HepG2 (cell line): ENCODE data around the gene TTPAL. TPM values are rescaled to one million over a fixed set of nuclear protein-coding genes. Genes with fewer than 3 reads are reported as not detected.

Source experiments
- DR1 ChIP-seq: sonication (generic); formaldehyde crosslinking; IDR thresholded peaks from 2 replicates; pipeline ENCODE4 v1.8.0; 2021; ENCODE audit warnings: mild to moderate bottlenecking, missing genetic modification reagents, inconsistent platforms
- MYNN ChIP-seq: sonication (generic); formaldehyde crosslinking; IDR thresholded peaks from 2 replicates; pipeline ENCODE4 v1.4.0; 2020; ENCODE audit warnings: mild to moderate bottlenecking, low read depth, missing genetic modification reagents
- NFIB ChIP-seq: sonication (generic); formaldehyde crosslinking; IDR thresholded peaks from 2 replicates; pipeline ENCODE4 v1.9.0; 2021; ENCODE audit warnings: missing genetic modification reagents, mild to moderate bottlenecking, borderline replicate concordance
- NFYC ChIP-seq: IDR thresholded peaks from 2 replicates; pipeline ENCODE4 v1.6.1; 2016; ENCODE audit warnings: missing genetic modification reagents, missing compliant biosample characterization
- NONO ChIP-seq, 2 experiments: fragments of 450-650 bp in 1 of 2; sonication (generic) in 1 of 2; formaldehyde crosslinking in 1 of 2; IDR thresholded peaks in 1 of 2; conservative IDR thresholded peaks in 1 of 2; 2 replicates each; pipeline versions ENCODE4 v1.6.1 to v1.8.0; 2017 to 2022; ENCODE audit warnings: mild to moderate bottlenecking in 1 of 2, missing genetic modification reagents in 1 of 2, moderate library complexity in 1 of 2
- REPIN1 ChIP-seq: sonication (generic); formaldehyde crosslinking; IDR thresholded peaks from 2 replicates; pipeline ENCODE4 v1.8.0; 2022; ENCODE audit warnings: missing genetic modification reagents, low read depth, mild to moderate bottlenecking, borderline replicate concordance
- ZIK1 ChIP-seq: sonication (generic); formaldehyde crosslinking; IDR thresholded peaks from 2 replicates; pipeline ENCODE4 v1.5.0; 2020; ENCODE audit warnings: mild to moderate bottlenecking, low read depth, missing genetic modification reagents, borderline replicate concordance
- ZMYM2 ChIP-seq: sonication (generic); formaldehyde crosslinking; IDR thresholded peaks from 2 replicates; pipeline ENCODE4 v1.8.0; 2022; ENCODE audit warnings: mild to moderate bottlenecking, missing genetic modification reagents
- ZNF460 ChIP-seq: sonication (generic); formaldehyde crosslinking; IDR thresholded peaks from 2 replicates; pipeline ENCODE4 v1.5.1; 2020; ENCODE audit warnings: missing genetic modification reagents, mild to moderate bottlenecking, borderline replicate concordance
- ZNF503 ChIP-seq: sonication (generic); formaldehyde crosslinking; IDR thresholded peaks from 2 replicates; pipeline ENCODE4 v1.4.0; 2020; ENCODE audit warnings: missing genetic modification reagents
- ZNF580 ChIP-seq: IDR thresholded peaks from 2 replicates; pipeline ENCODE4 v1.6.1; 2016; ENCODE audit warnings: low read depth, borderline replicate concordance
- ZNF7 ChIP-seq: IDR thresholded peaks from 2 replicates; pipeline ENCODE4 v1.6.1; 2016; ENCODE audit warnings: missing biosample characterization, missing genetic modification reagents
- ZNF737 ChIP-seq: sonication (generic); formaldehyde crosslinking; IDR thresholded peaks from 2 replicates; pipeline ENCODE4 v1.5.0; 2020; ENCODE audit warnings: missing genetic modification reagents, mild to moderate bottlenecking, borderline replicate concordance
- ZNF878 ChIP-seq: sonication (generic); formaldehyde crosslinking; IDR thresholded peaks from 2 replicates; pipeline ENCODE4 v1.8.1; 2023; ENCODE audit warnings: mild to moderate bottlenecking, missing genetic modification reagents, moderate library complexity
- polyA plus RNA-seq, 8 experiments: library from polyadenylated mRNA; depleted of rRNA in 3 of 8; stranded (reverse) in 7 of 8; unstranded in 1 of 8; fragments of >200 nt; fragmentation: Illumina TruSeq in 4 of 8; extraction: Trizol in 4 of 8; gene quantifications; 2 replicates each; pipeline versions ENCODE4 v1.2.1 to v1.2.3, GENCODE V29; 2011 to 2016; ENCODE audit warnings: low read depth in 4 of 8, missing spikeins in 1 of 8, mixed read lengths in 1 of 8; ENCODE audit not compliant: insufficient read depth in 1 of 8
- total RNA-seq, 5 experiments: library from RNA; depleted of rRNA; stranded (reverse); fragments of >200 nt; fragmentation: Illumina TruSeq; extraction: Trizol; gene quantifications; 2 replicates each; pipeline ENCODE4 v1.2.3, GENCODE V29; 2016; ENCODE audit warnings: low read depth in 1 of 5
- TF ChIP-seq, protein P1 (sequence below): sonication (generic); formaldehyde crosslinking; IDR thresholded peaks from 2 replicates; pipeline ENCODE4 v1.4.0; 2020; ENCODE audit warnings: mild to moderate bottlenecking, missing genetic modification reagents, borderline replicate concordance
- TF ChIP-seq, protein P2 (sequence below): sonication (generic); formaldehyde crosslinking; IDR thresholded peaks from 2 replicates; pipeline ENCODE4 v1.5.0; 2020; ENCODE audit warnings: missing genetic modification reagents, mild to moderate bottlenecking, borderline replicate concordance
- TF ChIP-seq, protein P3 (sequence below): sonication (generic); formaldehyde crosslinking; IDR thresholded peaks from 2 replicates; pipeline ENCODE4 v1.8.0; 2022; ENCODE audit warnings: missing genetic modification reagents, mild to moderate bottlenecking, moderate library complexity, borderline replicate concordance
- TF ChIP-seq, protein P4 (sequence below): sonication (generic); formaldehyde crosslinking; IDR thresholded peaks from 2 replicates; pipeline ENCODE4 v1.4.0; 2020; ENCODE audit warnings: missing genetic modification reagents, mild to moderate bottlenecking, borderline replicate concordance

The TTPAL gene
- total and polyA plus RNA-seq, 2 of the 13 experiments (the other 11 are each of a cell fraction or from before 2014, with no cell fraction given): 4.3 to 18.8 TPM

DNA sequence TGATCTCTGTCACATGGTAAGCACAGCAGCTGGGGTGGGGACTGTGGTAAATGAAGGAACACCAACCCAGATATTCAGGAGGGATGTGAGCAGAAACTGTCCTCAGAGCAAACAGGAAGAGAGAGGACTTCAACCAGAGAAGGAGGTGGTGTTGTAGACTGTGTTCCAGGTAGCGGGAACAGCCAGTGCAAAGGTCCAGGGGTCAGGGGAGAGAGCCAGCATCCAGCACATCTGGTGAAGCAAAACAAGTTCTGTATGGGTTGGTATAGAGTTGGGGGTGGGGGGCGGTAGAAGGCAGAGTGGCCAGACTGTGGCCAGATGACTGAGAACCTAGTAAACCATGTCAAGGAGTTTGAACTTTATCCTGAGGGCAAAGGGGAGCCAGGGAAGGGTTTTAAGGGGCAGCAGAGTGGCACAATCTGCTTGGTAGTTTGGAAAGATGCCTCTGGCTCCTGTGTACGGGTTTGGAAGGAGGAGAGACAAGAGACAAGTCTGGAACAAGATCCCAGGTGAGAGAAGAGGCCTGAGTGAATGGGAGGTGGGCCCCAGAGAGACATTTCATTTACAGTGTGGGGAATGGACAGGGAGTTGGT, 27.8 kb upstream of the TTPAL start (continued):
- peak; percentile 78 for TF ChIP-seq ZMYM2 (CRISPR knock-in tag)
- TF ChIP-seq ZNF580 (CRISPR knock-in tag): peak; percentile 27; the same call in 1 of the 2 replicates
- TF ChIP-seq NFIB: no peak
- no peak for TF ChIP-seq ZNF460 (CRISPR knock-in tag)
- TF ChIP-seq, protein P1, sequence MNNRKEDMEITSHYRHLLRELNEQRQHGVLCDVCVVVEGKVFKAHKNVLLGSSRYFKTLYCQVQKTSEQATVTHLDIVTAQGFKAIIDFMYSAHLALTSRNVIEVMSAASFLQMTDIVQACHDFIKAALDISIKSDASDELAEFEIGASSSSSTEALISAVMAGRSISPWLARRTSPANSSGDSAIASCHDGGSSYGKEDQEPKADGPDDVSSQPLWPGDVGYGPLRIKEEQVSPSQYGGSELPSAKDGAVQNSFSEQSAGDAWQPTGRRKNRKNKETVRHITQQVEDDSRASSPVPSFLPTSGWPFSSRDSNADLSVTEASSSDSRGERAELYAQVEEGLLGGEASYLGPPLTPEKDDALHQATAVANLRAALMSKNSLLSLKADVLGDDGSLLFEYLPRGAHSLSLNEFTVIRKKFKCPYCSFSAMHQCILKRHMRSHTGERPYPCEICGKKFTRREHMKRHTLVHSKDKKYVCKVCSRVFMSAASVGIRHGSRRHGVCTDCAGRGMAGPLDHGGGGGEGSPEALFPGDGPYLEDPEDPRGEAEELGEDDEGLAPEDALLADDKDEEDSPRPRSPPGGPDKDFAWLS (CRISPR knock-in tag): no peak
- no peak for TF ChIP-seq ZNF503 (CRISPR knock-in tag)
- no peak for TF ChIP-seq MYNN (CRISPR knock-in tag)
- no peak for TF ChIP-seq ZNF7 (CRISPR knock-in tag)
- no peak for TF ChIP-seq NFYC (CRISPR knock-in tag)
- no peak for TF ChIP-seq ZNF878 (CRISPR knock-in tag)
- TF ChIP-seq DR1 (CRISPR knock-in tag): no peak
- no peak for TF ChIP-seq NONO (IDR thresholded peaks at IDR 0.05)
- 0 out of 2 replicates have a peak, but pooled peaks have one; percentile 38 for TF ChIP-seq NONO (CRISPR knock-in tag; conservative IDR thresholded peaks at IDR 0.05)
- TF ChIP-seq ZNF737 (CRISPR knock-in tag): no peak
- TF ChIP-seq, protein P2, sequence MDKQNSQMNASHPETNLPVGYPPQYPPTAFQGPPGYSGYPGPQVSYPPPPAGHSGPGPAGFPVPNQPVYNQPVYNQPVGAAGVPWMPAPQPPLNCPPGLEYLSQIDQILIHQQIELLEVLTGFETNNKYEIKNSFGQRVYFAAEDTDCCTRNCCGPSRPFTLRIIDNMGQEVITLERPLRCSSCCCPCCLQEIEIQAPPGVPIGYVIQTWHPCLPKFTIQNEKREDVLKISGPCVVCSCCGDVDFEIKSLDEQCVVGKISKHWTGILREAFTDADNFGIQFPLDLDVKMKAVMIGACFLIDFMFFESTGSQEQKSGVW: no peak
- TF ChIP-seq, protein P3, sequence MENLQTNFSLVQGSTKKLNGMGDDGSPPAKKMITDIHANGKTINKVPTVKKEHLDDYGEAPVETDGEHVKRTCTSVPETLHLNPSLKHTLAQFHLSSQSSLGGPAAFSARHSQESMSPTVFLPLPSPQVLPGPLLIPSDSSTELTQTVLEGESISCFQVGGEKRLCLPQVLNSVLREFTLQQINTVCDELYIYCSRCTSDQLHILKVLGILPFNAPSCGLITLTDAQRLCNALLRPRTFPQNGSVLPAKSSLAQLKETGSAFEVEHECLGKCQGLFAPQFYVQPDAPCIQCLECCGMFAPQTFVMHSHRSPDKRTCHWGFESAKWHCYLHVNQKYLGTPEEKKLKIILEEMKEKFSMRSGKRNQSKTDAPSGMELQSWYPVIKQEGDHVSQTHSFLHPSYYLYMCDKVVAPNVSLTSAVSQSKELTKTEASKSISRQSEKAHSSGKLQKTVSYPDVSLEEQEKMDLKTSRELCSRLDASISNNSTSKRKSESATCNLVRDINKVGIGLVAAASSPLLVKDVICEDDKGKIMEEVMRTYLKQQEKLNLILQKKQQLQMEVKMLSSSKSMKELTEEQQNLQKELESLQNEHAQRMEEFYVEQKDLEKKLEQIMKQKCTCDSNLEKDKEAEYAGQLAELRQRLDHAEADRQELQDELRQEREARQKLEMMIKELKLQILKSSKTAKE (CRISPR knock-in tag): no peak
- peak; percentile 58; the same call in 1 of the 2 replicates for TF ChIP-seq REPIN1 (CRISPR knock-in tag)
- no peak for TF ChIP-seq ZIK1 (CRISPR knock-in tag)
- TF ChIP-seq, protein P4, sequence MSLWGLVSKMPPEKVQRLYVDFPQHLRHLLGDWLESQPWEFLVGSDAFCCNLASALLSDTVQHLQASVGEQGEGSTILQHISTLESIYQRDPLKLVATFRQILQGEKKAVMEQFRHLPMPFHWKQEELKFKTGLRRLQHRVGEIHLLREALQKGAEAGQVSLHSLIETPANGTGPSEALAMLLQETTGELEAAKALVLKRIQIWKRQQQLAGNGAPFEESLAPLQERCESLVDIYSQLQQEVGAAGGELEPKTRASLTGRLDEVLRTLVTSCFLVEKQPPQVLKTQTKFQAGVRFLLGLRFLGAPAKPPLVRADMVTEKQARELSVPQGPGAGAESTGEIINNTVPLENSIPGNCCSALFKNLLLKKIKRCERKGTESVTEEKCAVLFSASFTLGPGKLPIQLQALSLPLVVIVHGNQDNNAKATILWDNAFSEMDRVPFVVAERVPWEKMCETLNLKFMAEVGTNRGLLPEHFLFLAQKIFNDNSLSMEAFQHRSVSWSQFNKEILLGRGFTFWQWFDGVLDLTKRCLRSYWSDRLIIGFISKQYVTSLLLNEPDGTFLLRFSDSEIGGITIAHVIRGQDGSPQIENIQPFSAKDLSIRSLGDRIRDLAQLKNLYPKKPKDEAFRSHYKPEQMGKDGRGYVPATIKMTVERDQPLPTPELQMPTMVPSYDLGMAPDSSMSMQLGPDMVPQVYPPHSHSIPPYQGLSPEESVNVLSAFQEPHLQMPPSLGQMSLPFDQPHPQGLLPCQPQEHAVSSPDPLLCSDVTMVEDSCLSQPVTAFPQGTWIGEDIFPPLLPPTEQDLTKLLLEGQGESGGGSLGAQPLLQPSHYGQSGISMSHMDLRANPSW: no peak
